ENCODE data around the gene ADAP1.

Gene ADAP1

DNA sequence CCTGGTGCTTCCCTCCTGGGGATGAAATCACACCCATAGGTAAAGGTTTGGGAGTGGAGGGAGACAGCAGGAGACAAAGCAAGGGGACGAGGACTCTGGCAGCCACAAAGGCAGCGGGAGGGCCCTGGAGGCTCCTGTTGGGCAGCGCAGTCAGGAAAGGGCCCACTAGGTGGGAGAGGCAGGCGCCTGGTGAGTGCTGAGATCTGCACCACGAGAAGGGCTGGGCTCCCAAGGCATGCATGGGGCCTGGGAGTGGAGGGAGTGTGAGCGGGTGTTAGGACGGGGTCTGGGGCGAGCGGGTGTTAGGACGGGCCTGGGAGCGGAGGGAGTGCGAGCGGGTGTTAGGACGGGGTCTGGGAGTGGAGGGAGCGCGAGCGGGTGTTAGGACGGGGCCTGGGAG, 65.1 kb downstream of the ADAP1 start:
- no peak overlapping the region for H3K9ac ChIP-seq (ENCODE audit: low read length)

DNA sequence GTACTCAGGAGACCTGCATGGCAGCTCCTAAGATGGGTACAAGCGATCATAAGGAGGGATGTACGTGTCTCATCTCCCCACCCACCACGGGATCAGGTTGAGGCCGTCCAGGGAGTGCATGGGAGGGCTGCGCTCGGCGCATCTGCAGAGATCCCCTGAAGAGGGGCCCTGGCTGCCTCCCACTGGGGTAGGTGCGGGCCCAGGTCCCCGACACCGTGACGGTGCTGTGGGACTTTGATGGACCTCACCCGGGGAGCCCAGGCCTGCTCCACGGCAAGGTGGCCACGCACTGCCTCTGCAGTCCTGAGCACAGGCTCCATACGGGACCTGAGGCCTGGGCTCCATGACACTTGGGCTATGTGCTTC, 65.5 kb downstream of the ADAP1 start:
- Histone ChIP-seq H3K36me3 (ENCODE audit: control insufficient read depth, insufficient read depth, low read length) (peaks cover 27% of the 10 kb centered on the region), H3K9me3 (ENCODE audit: control insufficient read depth, low read length) (no peaks in the 10 kb centered on the region), H3K4me1 (ENCODE audit: control insufficient read depth, insufficient read depth, low read length) (peaks cover 30% of the 10 kb centered on the region), H3K9ac (ENCODE audit: low read length) (no peak overlapping the region), H3K4me3 (ENCODE audit: low read length) (no peak overlapping the region), H3K27me3 (ENCODE audit: control insufficient read depth, insufficient read depth, low read length) (no peaks in the 10 kb centered on the region)

More for the DNA sequence above, 65.1 kb downstream of the ADAP1 start:
- H3K9me3 ChIP-seq (ENCODE audit: control insufficient read depth, low read length) = no peaks in the 10 kb centered on the region
- H3K4me1 ChIP-seq (ENCODE audit: control insufficient read depth, insufficient read depth, low read length) = peaks cover 26% of the 10 kb centered on the region
- peaks cover 27% of the 10 kb centered on the region for H3K36me3 ChIP-seq (ENCODE audit: control insufficient read depth, insufficient read depth, low read length)
- no peaks in the 10 kb centered on the region for H3K27me3 ChIP-seq (ENCODE audit: control insufficient read depth, insufficient read depth, low read length)
- H3K4me3 ChIP-seq (ENCODE audit: low read length) = no peak overlapping the region

DNA sequence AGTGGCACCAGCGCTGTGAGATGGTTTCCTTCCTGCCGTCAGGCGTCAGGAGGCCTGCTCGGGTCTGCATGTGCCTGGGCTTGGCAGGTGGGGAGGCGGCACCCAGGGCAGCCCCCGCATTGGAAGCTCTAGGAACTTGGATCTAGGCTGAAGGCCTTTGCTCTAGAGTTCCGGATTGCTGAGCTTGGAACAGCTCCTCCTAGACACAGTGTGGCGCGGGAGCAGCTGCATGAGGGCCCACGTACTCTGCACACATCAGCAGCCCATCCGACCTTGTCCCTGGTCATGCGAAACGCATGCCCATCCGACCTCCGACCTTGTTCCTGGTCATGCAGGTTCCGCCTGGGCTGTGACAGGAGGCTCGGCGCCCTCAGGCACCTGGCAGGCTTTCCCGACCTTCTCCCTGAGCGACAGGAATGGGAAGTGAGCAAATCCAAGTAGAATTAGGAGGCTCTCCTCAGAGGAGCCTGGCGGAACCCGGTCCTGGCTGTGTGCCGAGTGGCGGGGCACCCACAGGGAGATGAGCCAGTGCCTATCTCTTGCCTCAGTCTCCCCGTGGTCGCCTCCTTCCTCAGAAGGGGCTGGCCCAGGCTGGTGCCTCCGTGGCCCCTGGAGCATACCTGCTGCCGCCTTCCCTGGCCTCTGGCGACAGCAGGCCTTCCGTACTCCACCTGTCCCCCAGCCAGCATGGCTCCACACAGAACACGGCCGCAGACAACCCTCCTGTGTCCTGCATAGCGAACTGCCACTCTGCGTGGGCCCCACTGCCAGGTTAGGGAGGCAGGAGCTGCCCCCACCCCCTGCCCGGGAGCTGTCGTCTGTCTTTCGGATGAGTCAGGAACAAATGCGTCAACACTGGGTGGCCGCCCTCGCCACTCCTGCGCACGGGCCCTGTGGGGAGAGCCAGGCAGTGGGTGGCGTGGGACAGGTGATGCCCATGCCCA, 66.1 kb downstream of the ADAP1 start:
- Histone ChIP-seq H3K9ac (ENCODE audit: low read length) (no peak overlapping the region), H3K9me3 (ENCODE audit: control insufficient read depth, low read length) (no peaks in the 10 kb centered on the region), H3K4me1 (ENCODE audit: control insufficient read depth, insufficient read depth, low read length) (peaks cover 33% of the 10 kb centered on the region), H3K27me3 (ENCODE audit: control insufficient read depth, insufficient read depth, low read length) (no peaks in the 10 kb centered on the region), H3K36me3 (ENCODE audit: control insufficient read depth, insufficient read depth, low read length) (peaks cover 27% of the 10 kb centered on the region), H3K4me3 (ENCODE audit: low read length) (no peak overlapping the region)

- Histone ChIP-seq H3K9ac (ENCODE audit: low read length) (no peak overlapping the region), H3K9me3 (ENCODE audit: control insufficient read depth, low read length) (no peaks in the 10 kb centered on the region), H3K4me3 (ENCODE audit: low read length) (no peak overlapping the region), H3K27me3 (ENCODE audit: control insufficient read depth, insufficient read depth, low read length) (no peaks in the 10 kb centered on the region), H3K4me1 (ENCODE audit: control insufficient read depth, insufficient read depth, low read length) (peaks cover 25% of the 10 kb centered on the region), H3K36me3 (ENCODE audit: control insufficient read depth, insufficient read depth, low read length) (peaks cover 20% of the 10 kb centered on the region)
Observed at GRCh38 chr7:887488-887820, 67.0 kb downstream of the ADAP1 start.

DNA sequence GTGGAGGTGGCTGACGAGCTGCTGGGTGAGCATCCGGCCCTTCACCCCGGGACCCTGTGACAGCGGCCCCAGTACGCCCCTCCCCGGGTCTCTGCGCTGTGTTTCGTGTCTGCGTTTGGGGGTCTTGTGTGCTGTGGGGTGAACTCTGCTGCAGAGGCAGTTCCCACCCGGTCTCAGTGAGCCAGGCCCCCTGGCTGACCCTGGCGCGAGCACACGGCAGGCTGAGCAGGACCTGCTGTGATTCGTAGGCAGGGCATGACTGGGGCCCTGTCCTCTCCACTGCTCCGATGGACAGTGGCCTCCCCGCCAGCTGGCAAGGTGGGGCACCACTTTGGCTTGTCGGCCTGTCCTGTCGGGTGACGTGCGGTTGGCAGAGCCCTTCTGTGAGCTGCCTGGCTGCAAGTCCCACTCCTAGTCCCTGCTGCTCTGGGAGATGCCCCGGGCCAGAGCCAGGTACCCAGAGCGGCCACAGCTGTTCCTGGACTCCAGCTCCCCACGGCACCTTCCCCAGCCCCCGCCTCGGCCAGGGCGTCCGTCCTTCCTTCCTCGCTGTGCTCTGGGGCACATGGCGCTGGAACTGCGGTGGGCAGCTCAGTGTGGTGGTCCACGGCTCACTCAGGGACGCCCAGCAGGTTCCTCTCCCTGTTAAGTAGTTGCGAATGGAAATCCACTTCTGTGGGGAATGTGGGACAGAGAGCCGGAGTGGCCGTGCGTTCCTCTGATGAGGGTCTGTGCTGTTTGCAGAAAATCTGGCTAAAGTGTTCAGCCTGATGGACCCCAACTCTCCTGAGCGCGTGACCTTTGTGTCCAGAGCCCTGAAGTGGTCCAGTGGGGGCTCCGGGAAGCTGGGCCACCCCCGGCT, 67.6 kb downstream of the ADAP1 start:
- Histone ChIP-seq H3K36me3 (ENCODE audit: control insufficient read depth, insufficient read depth, low read length) (peaks cover 14% of the 10 kb centered on the region), H3K4me3 (ENCODE audit: low read length) (no peak overlapping the region), H3K27me3 (ENCODE audit: control insufficient read depth, insufficient read depth, low read length) (no peaks in the 10 kb centered on the region), H3K9me3 (ENCODE audit: control insufficient read depth, low read length) (no peaks in the 10 kb centered on the region), H3K9ac (ENCODE audit: low read length) (no peak overlapping the region), H3K4me1 (ENCODE audit: control insufficient read depth, insufficient read depth, low read length) (peaks cover 19% of the 10 kb centered on the region)

GRCh38 chr7:885893-886625, 68.4 kb downstream of the ADAP1 start:
- Histone ChIP-seq H3K4me1 (ENCODE audit: control insufficient read depth, insufficient read depth, low read length) (peaks cover 18% of the 10 kb centered on the region), H3K9ac (ENCODE audit: low read length) (no peak overlapping the region), H3K27me3 (ENCODE audit: control insufficient read depth, insufficient read depth, low read length) (no peaks in the 10 kb centered on the region), H3K36me3 (ENCODE audit: control insufficient read depth, insufficient read depth, low read length) (peaks cover 13% of the 10 kb centered on the region), H3K9me3 (ENCODE audit: control insufficient read depth, low read length) (no peaks in the 10 kb centered on the region), H3K4me3 (ENCODE audit: low read length) (no peak overlapping the region)

DNA sequence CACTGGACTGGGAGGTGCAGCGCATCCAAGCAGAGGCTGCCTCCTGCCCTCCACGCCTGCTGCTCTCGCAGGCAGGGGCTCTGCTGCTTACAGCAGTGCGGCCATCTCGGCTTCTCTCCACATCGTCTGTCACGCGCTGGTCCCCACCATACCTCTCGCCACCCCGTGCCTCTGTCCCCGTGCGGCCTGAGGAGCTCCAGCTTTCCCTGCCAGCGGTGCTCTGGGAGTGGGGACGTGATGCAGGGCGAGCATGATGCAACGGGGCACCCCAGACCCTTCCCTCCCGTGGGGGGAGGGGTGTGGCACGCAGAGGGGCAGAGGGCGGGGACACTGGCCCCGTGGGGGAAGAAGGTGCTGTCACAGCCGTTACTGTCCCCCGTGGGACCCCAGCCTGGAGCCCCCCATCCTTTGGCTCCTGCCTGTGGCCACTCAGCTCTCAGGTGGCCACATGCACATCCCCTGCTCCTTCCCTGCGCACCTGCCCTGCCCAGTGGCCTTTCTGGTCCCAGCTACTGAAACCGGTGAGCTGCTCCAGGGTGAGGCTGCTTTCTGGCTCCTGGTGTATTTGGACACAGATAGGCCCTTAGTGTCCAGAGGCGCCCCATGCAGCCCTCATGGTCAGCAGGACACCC, 69.1 kb downstream of the ADAP1 start:
- Histone ChIP-seq H3K4me3 (ENCODE audit: low read length) (no peak overlapping the region), H3K9ac (ENCODE audit: low read length) (no peak overlapping the region), H3K27me3 (ENCODE audit: control insufficient read depth, insufficient read depth, low read length) (no peaks in the 10 kb centered on the region), H3K36me3 (ENCODE audit: control insufficient read depth, insufficient read depth, low read length) (peaks cover 13% of the 10 kb centered on the region), H3K9me3 (ENCODE audit: control insufficient read depth, low read length) (no peaks in the 10 kb centered on the region), H3K4me1 (ENCODE audit: control insufficient read depth, insufficient read depth, low read length) (peaks cover 18% of the 10 kb centered on the region)

DNA sequence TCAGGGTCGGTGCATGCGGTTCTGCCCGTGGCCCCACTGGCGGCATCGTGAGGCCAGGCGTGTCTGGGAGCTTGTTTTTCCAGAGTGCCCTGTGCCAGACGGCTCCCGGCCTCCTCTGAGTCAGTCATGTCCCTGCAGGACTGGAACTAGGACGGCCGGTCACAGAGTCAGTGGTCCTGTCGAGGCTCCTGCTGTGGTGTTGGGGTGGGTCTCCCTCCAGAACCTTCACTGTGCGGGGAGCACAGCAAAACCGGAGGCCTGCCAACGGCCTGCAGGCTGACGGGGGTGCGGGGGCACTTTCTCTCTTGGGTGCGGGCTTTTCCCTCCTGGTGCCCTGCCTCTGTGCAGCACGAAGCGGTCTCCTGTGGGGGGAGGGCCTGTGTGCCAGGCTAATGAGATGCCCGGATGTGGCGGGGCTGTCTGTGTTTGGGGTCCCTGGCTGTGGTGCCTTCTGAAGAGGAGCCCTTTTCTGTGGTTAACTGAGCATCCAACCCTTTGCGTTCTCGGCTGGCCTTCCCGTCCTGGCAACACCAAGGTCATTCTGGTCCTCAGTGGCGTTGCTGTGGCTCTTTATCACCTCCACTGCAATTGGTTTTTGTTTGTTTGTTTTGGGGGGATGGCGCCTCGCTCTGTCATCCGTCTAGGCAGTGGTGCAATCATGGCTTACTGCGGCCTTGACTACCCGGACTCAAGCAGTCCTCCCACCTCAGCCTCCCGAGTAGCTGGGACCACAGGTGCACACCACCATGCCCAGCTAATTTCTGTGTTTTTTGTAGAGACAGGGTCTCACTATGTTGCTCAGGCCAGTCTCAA, 70.1 kb downstream of the ADAP1 start:
- no peaks in the 10 kb centered on the region for H3K27me3 ChIP-seq (ENCODE audit: control insufficient read depth, insufficient read depth, low read length)
- H3K9ac ChIP-seq (ENCODE audit: low read length) = no peak overlapping the region
- peaks cover 13% of the 10 kb centered on the region for H3K36me3 ChIP-seq (ENCODE audit: control insufficient read depth, insufficient read depth, low read length)
- H3K9me3 ChIP-seq (ENCODE audit: control insufficient read depth, low read length) = no peaks in the 10 kb centered on the region
- H3K4me3 ChIP-seq (ENCODE audit: low read length) = no peak overlapping the region
- peaks cover 19% of the 10 kb centered on the region for H3K4me1 ChIP-seq (ENCODE audit: control insufficient read depth, insufficient read depth, low read length)

GRCh38 chr7:883055-884021, 71.1 kb downstream of the ADAP1 start:
- Histone ChIP-seq H3K9me3 (ENCODE audit: control insufficient read depth, low read length) (no peaks in the 10 kb centered on the region), H3K27me3 (ENCODE audit: control insufficient read depth, insufficient read depth, low read length) (no peaks in the 10 kb centered on the region), H3K36me3 (ENCODE audit: control insufficient read depth, insufficient read depth, low read length) (peaks cover 7% of the 10 kb centered on the region), H3K4me3 (ENCODE audit: low read length) (no peak overlapping the region), H3K9ac (ENCODE audit: low read length) (no peak overlapping the region), H3K4me1 (ENCODE audit: control insufficient read depth, insufficient read depth, low read length) (peaks cover 29% of the 10 kb centered on the region)

- Histone ChIP-seq H3K4me3 (ENCODE audit: low read length) (no peak overlapping the region), H3K9me3 (ENCODE audit: control insufficient read depth, low read length) (no peaks in the 10 kb centered on the region), H3K36me3 (ENCODE audit: control insufficient read depth, insufficient read depth, low read length) (no peaks in the 10 kb centered on the region), H3K9ac (ENCODE audit: low read length) (no peak overlapping the region), H3K27me3 (ENCODE audit: control insufficient read depth, insufficient read depth, low read length) (no peaks in the 10 kb centered on the region), H3K4me1 (ENCODE audit: control insufficient read depth, insufficient read depth, low read length) (peaks cover 34% of the 10 kb centered on the region)
Observed at GRCh38 chr7:882336-883035, 72.0 kb downstream of the ADAP1 start.
